NCI-H526 treated with DMSO at 0.1 percent for 48 hours (cell line): ENCODE results near the gene ACSF2.
A peak's percentile ranks its signal among the peaks of the same experiment; 100 is the strongest.
"Not testable (repeated sequence)": the region's sequence is repeated elsewhere in the genome, so short reads cannot be mapped to it uniquely, and the experiment has no call there.

Source experiments
- DNase-seq: peaks from one replicate; lab custom pipeline; 2025; lab: John Stamatoyannopoulos, UW

The ACSF2 gene

GRCh38 chr17:50464736-50465135, 38.7 kb downstream of the ACSF2 start:
- no peak for DNase-seq

DNA sequence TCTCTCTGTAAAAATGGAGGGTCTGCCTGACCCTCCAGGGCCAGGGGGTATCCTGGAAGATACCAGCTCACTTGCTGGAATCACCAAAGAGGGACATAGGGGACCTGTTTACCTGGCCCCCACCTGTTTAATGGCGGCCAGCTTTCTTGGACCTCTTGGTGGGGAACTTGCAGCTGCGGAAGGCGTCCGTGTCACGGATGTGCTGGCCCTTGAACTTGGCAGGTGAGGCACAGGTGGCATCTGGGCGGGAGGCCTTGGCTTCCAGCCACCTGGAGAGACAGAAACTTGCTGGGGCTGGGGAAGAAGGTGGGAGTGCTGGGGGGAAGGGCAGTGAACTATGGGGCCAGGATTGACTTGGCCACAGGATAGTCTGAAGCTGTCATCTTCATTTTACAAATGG, 39.2 kb downstream of the ACSF2 start:
- DNase-seq: no peak

- no peak for DNase-seq
Measured at GRCh38 chr17:50465635-50466034, 39.6 kb downstream of the ACSF2 start.

GRCh38 chr17:50466371-50467113, 40.5 kb downstream of the ACSF2 start:
- DNase-seq: peak; percentile 64

DNA sequence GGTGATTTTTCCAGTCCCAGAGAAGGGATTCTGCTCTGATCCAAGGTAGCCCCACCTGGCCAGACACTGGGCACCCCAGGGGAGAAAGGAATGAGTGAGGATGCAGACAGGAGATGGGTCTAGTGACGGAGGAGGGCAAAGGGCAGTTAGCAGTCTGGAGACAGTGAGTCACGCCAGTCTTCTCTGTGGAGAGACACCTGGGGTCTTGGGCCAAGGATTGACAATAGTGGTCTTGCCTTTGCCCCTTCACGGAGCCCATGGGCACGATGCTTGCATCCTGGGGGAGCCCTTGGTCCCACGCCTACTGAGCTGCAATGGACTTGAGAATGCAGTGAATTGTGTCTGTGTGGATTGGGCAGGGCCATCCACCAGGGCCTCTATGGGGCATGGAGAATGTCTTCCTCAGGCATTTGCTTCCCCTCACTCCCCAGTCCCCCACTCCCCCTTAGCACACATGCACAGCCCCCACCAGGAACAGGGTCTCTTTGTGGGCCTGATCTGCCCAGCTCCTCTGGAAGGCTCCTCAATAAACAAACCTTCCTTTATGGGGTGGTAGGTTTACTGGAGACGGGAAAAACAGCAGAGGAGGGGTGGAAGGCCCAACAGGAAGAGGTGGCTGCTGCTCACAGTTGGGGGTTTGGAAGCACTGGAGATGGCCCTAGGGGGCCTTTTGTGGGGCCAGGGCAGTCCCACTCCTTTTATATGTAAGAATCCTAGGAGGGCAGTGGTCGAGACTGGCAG, 41.3 kb downstream of the ACSF2 start:
- no peak for DNase-seq

DNA sequence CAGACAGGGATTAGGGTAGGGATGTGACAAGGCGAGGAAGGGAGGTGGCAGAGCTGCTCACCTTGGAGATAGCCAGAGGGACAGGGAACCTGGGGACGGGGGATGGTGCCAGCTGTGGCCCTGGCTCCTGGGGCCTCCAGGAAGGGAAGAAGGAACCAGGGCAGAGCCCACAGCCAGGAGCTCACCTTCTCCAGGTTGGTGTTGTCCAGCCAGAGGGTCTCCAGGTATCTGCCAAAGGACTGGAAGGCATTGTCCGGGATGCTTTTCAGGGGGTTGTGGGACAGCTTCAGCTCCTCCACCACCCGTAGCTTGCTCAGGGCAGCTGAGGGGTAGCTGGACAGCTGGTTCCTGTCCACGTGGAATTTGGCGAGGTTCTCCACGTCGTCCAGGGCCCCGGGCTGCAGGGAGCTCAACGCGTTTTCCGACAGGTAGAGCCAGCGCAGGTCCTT, 41.9 kb downstream of the ACSF2 start:
- DNase-seq: no peak

DNA sequence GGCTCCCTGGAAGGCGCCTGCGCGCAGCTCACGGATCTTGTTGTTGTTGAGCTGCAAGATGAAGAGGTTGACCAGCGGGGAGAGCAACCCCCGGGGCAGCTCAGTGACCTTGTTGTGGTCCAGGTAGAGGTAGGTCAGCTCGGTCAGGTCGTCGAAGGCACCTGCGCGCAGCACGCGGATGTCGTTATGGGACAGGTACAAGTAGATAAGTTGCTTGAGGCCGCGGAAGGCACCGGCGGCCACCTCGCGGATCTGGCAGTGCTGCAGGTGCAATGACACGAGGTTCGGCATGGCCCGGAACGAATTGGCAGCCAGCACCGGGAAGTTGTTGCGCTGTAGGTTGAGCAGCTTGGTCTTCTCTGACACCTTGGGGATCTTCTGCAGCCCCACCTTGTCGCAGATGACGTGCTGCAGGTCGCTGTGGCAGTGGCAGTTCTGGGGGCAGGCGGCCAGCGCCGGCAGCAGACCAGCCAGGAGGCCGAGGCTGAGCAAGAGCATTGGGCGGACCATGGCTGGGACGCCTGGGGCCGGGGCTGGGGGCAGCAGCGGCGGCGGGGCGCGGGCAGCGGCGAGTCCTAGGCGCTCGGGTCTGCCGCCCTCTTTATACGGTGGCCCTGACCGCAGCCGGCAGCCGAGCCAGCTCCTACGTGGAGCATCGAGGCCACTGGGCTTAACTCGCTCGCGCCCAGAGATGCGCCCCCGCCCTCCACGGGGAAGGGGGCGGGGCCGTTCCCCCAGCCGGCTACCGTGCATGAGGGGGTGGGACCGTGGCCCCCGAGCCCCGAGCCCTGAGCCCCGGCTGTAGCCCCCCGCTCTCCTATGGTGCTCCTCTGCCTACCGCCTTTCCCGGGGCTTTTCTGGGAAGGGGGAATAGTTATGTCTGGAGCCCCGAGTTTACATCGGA, 42.5 kb downstream of the ACSF2 start, which contains the start of gene CHAD:
TSS of gene CHAD (minus strand) at position 577 of the 904 bp plus-strand sequence. CDS start at position 510, 67 bp downstream.
- no peak for DNase-seq

GRCh38 chr17:50469208-50469605, 43.2 kb downstream of the ACSF2 start:
- no peak for DNase-seq

GRCh38 chr17:50469671-50470305, 43.8 kb downstream of the ACSF2 start:
- DNase-seq: no peak

- DNase-seq: no peak
Measured at GRCh38 chr17:50470426-50470825, 44.4 kb downstream of the ACSF2 start.

GRCh38 chr17:50471009-50471905, 45.2 kb downstream of the ACSF2 start:
- DNase-seq: no peak

- DNase-seq: no peak
Measured at GRCh38 chr17:50472286-50472685, 46.3 kb downstream of the ACSF2 start.

- DNase-seq: not testable (repeated sequence)
Measured at GRCh38 chr17:50472761-50473161, 46.7 kb downstream of the ACSF2 start.

DNA sequence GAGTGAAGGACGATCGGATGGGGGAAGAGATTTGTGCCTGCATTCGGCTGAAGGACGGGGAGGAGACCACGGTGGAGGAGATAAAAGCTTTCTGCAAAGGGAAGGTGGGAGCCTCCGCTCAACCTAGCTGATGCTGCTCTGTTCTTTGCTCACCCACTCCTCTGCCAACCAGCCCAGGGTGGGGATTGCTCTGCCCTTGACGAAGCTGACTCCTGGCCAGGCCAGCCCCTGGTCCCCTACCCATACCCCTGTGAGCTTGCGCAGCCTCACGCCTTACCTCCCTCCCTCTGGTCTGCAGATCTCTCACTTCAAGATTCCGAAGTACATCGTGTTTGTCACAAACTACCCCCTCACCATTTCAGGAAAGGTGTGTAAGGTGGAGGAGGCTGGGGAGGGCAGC, 47.9 kb downstream of the ACSF2 start:
- DNase-seq: no peak

DNA sequence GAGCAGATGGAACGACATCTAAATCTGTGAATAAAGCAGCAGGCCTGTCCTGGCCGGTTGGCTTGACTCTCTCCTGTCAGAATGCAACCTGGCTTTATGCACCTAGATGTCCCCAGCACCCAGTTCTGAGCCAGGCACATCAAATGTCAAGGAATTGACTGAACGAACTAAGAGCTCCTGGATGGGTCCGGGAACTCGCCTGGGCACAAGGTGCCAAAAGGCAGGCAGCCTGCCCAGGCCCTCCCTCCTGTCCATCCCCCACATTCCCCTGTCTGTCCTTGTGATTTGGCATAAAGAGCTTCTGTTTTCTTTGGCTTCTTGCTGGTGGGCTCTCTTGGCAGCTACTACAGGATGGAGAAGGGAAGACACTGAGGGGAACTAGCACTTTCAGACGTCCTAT, 48.5 kb downstream of the ACSF2 start:
- DNase-seq: no peak

GRCh38 chr17:50475362-50475761, 49.3 kb downstream of the ACSF2 start:
- no peak for DNase-seq

GRCh38 chr17:50475775-50476544, 49.9 kb downstream of the ACSF2 start:
- not testable (repeated sequence) for DNase-seq

- DNase-seq: no peak
Measured at GRCh38 chr17:50476545-50477315, 50.7 kb downstream of the ACSF2 start.

- no peak for DNase-seq
Measured at GRCh38 chr17:50477976-50478375, 52.0 kb downstream of the ACSF2 start.
